Neural crest cell (in vitro differentiated cells): ENCODE results near the gene SLC26A9. TPM values are rescaled to one million over a fixed set of nuclear protein-coding genes. Genes with fewer than 3 reads are reported as not detected.
"Not testable (repeated sequence)": the region's sequence is repeated elsewhere in the genome, so short reads cannot be mapped to it uniquely, and the experiment has no call there.

Experiments
- DNase-seq: peaks from one replicate; pipeline ENCODE4 v3.0.0; 2021; ENCODE audit warnings: low read depth, mixed read lengths, low spot score
- H3K27ac Mint-ChIP-seq: one replicate; pipeline ENCODE4 v1.8.0; 2021; ENCODE audit warnings: mild to moderate bottlenecking, mixed read lengths; ENCODE audit not compliant: unreplicated experiment
- H3K27me3 Mint-ChIP-seq: 2 replicates; pipeline ENCODE4 v1.8.0; 2021; ENCODE audit warnings: low read depth, mild to moderate bottlenecking, mixed read lengths
- H3K36me3 Mint-ChIP-seq: 2 replicates; pipeline ENCODE4 v1.8.0; 2021; ENCODE audit warnings: low read depth, mild to moderate bottlenecking, mixed read lengths
- H3K4me1 Mint-ChIP-seq: 2 replicates; pipeline ENCODE4 v1.8.0; 2021; ENCODE audit warnings: mixed read lengths
- H3K4me3 Mint-ChIP-seq: one replicate; pipeline ENCODE4 v1.8.0; 2021; ENCODE audit warnings: mild to moderate bottlenecking, mixed read lengths
- H3K9me3 Mint-ChIP-seq: 2 replicates; pipeline ENCODE4 v1.8.0; 2021; ENCODE audit warnings: mixed read lengths
- total RNA-seq: library from RNA; stranded (reverse); gene quantifications from 2 replicates; pipeline ENCODE4 v1.2.1, GENCODE V29; 2021
- TF ChIP-seq, protein P1 (sequence below): fragments of 200-600 bp; sonication (generic); conservative IDR thresholded peaks from 2 replicates; pipeline ENCODE4 v1.5.0; 2021; ENCODE audit warnings: antibody characterized with exemption, mild to moderate bottlenecking

Gene SLC26A9
- total RNA-seq, 1 donor from 2014 or later = 0.16 TPM

DNA sequence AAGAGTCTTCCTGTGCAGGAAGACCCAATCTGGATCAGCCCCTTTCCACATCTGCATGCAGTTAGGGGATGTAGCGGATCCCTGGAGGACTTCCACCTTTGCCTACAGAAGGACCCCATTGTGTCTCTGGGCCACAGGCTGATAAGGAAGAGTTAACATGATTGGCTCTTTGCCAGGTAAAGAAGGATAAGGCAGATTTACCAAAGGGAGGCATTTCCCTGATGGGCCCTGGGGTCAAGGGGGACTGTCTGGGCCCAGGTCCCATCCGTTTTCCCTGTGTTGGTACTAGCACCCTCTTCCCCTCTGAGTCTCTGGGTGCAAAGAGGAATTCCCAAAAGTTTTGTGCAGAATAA lies 29.1 kb downstream of the SLC26A9 start:
- no peak overlapping the region for H3K4me3 Mint-ChIP-seq
- TF ChIP-seq, protein P1, sequence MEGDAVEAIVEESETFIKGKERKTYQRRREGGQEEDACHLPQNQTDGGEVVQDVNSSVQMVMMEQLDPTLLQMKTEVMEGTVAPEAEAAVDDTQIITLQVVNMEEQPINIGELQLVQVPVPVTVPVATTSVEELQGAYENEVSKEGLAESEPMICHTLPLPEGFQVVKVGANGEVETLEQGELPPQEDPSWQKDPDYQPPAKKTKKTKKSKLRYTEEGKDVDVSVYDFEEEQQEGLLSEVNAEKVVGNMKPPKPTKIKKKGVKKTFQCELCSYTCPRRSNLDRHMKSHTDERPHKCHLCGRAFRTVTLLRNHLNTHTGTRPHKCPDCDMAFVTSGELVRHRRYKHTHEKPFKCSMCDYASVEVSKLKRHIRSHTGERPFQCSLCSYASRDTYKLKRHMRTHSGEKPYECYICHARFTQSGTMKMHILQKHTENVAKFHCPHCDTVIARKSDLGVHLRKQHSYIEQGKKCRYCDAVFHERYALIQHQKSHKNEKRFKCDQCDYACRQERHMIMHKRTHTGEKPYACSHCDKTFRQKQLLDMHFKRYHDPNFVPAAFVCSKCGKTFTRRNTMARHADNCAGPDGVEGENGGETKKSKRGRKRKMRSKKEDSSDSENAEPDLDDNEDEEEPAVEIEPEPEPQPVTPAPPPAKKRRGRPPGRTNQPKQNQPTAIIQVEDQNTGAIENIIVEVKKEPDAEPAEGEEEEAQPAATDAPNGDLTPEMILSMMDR = no peak

DNA sequence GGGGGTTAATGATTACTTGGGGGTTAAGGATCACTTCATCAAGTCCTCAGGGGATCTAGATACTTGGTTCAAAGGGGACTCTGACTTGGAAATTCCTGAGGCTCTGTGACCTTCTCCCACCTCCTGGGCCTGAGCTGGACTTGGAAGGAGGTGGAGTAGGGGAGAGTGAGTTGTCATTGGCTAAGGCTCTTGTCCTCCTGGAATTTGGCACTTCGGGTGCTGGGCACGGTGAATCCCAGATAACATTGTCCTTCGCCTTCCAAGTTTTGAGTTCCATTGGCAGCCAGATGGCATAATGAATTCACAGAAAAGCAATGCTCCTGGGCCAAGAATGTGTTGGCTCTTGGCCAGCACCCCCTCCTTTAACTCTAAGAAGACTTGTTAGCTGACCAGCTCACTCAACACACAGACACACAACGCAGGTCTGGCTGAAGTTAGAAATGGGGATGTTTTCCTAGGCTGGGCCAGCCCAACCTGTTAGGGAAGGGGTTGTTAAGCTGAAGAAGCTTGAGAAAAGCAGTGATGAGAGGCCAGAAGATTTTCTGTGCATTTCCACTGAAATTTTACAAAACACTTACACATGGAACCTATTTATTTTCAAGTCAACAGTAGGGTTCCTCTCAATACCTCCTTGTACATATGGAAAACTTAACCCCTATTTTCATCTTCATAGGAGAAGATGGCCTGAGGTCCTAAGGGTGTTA lies 29.7 kb downstream of the SLC26A9 start:
- no peak overlapping the region for H3K27ac Mint-ChIP-seq
- DNase-seq = no peak
- no peaks in the 10 kb centered on the region for H3K4me1 Mint-ChIP-seq
- TF ChIP-seq, protein P1 = no peak
- H3K36me3 Mint-ChIP-seq = no peaks in the 10 kb centered on the region
- no peaks in the 10 kb centered on the region for H3K9me3 Mint-ChIP-seq
- no peaks in the 10 kb centered on the region for H3K27me3 Mint-ChIP-seq
- H3K4me3 Mint-ChIP-seq = no peak overlapping the region

More for the DNA sequence above, 29.1 kb downstream of the SLC26A9 start:
- Mint-ChIP-seq H3K36me3 (no peaks in the 10 kb centered on the region), H3K27ac (no peak overlapping the region), H3K27me3 (no peaks in the 10 kb centered on the region), H3K9me3 (no peaks in the 10 kb centered on the region), H3K4me1 (peaks cover 5% of the 10 kb centered on the region)
- no peak for DNase-seq

DNA sequence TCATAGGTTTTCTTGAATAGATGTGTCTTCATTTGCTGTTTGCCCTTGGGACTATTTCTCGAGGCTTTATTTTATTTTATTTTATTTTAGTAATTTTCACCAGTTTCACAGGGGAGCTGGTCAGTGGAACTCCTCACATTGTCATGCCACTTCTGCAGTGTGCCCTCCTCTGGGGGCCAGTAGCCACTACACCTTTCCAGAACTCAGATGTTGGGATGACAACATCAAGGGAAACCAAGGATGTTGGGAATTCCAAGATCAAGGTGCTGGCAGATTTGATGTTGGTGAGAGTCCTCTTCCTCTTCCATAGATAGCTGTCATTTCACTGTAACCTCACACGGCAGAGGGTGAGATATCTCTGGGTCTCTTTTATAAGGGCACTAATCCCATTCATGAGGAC lies 35.5 kb downstream of the SLC26A9 start:
- no peak overlapping the region for H3K4me3 Mint-ChIP-seq
- DNase-seq = no peak
- H3K36me3 Mint-ChIP-seq = peaks cover 5% of the 10 kb centered on the region
- no peaks in the 10 kb centered on the region for H3K27me3 Mint-ChIP-seq
- H3K27ac Mint-ChIP-seq = no peak overlapping the region
- peaks cover 7% of the 10 kb centered on the region for H3K9me3 Mint-ChIP-seq
- H3K4me1 Mint-ChIP-seq = no peaks in the 10 kb centered on the region
- TF ChIP-seq, protein P1 = peak; percentile 56

DNA sequence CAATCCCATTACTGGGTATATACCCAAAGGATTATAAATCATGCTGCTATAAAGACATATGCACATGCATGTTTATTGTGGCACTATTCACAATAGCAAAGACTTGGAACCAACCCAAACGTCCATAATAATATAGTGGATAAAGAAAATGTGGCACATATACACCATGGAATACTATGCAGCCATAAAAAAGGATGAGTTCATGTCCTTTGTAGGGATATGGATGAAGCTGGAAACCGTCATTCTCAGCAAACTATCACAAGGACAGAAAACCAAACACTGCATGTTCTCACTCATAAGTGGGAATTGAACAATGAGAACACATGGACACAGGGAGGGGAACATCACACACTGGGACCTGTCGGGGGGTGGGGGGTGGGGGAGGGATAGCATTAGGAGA lies 38.2 kb downstream of the SLC26A9 start:
- H3K4me1 Mint-ChIP-seq, H3K27ac Mint-ChIP-seq, DNase-seq, H3K4me3 Mint-ChIP-seq, H3K27me3 Mint-ChIP-seq: not testable (repeated sequence)
- peaks cover 22% of the 10 kb centered on the region for H3K9me3 Mint-ChIP-seq
- H3K36me3 Mint-ChIP-seq = peaks cover 23% of the 10 kb centered on the region

DNA sequence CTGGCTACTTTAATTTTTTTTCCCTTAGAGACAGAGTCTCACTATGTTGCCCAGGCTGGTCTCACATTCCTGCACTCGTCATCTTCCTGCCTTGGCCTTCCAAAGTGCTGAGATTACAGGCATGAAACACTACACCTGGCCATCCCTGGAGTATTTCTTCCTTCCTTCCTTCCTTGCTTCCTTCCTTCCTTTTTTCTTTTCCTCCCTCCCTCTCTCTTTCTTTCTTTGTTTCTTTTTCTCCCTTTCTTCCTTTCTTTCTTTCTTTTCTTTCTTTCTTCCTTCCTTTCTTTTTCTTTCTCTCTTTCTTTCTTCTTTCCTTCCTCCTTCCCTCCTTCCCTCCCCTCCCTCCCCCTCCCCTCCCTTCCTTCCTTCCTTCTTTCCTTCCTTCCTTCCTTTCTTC lies 46.9 kb downstream of the SLC26A9 start:
- H3K4me3 Mint-ChIP-seq = no peak overlapping the region
- TF ChIP-seq, protein P1 = no peak
- DNase-seq = no peak
- no peaks in the 10 kb centered on the region for H3K4me1 Mint-ChIP-seq
- H3K36me3 Mint-ChIP-seq = peaks cover 52% of the 10 kb centered on the region
- peaks cover 21% of the 10 kb centered on the region for H3K9me3 Mint-ChIP-seq
- no peak overlapping the region for H3K27ac Mint-ChIP-seq
- H3K27me3 Mint-ChIP-seq = no peaks in the 10 kb centered on the region

DNA sequence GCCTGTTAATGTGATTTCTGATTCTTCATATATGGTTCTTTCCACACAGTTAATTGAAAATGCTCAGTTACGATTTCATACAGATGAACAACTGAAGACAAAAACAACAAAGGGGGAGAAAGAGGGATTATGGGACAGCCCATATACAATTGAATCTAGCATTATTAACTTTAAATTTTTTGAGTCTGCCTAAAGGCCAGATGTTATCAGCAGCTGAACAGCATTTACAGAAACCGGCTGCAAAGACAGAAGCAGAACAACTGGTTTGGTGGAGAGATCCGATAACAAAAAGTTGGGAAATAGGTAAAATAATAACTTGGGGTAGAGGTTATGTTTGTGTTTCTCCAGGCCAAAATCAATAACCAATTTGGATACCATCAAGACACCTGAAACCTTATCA lies 49.1 kb downstream of the SLC26A9 start:
- Mint-ChIP-seq H3K36me3 (peaks cover 44% of the 10 kb centered on the region), H3K9me3 (peaks cover 18% of the 10 kb centered on the region)
- H3K4me3 Mint-ChIP-seq, DNase-seq, H3K4me1 Mint-ChIP-seq, H3K27me3 Mint-ChIP-seq, H3K27ac Mint-ChIP-seq: not testable (repeated sequence)

DNA sequence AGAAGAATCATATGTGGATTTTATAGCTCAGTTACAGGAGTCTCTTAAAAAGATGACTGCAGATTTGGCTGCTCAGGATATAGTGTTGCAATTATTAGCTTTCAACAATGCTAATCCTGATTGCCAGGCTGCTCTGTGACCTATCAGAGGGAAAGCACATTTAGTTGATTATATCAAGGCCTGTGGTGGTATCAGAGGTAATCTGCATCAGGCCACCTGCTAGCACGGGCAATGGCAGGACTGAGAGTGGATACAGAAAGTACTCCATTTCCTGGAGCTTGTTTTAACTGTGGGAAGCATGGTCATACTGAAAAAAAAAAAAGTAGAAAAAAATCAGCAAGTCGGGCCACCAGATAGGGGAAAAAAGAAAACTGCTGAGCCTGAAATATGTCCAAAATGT lies 51.1 kb downstream of the SLC26A9 start:
- H3K4me3 Mint-ChIP-seq, H3K4me1 Mint-ChIP-seq, H3K27ac Mint-ChIP-seq, DNase-seq, H3K27me3 Mint-ChIP-seq: not testable (repeated sequence)
- Mint-ChIP-seq H3K9me3 (peaks cover 11% of the 10 kb centered on the region), H3K36me3 (peaks cover 26% of the 10 kb centered on the region)

DNA sequence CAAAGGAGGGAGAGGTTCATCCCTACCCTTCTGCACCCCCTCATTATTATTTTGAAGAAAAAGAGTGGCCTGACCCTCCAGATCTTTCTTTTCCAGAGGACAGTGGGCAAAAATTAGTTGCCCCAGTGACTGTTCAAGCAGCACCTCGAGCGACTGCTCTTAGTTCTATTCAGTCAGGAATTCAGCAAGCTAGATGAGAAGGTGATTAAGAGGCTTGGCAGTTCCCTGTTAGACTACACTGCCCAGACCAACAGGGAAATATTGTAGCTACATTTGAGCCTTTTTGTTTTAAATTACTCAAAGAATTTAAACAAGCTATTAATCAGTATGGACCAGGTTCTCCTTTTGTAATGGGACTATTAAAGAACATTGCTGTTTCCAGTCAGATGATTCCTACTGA lies 51.8 kb downstream of the SLC26A9 start:
- H3K9me3 Mint-ChIP-seq, H3K4me3 Mint-ChIP-seq, H3K27ac Mint-ChIP-seq, H3K4me1 Mint-ChIP-seq, H3K27me3 Mint-ChIP-seq, DNase-seq: not testable (repeated sequence)
- H3K36me3 Mint-ChIP-seq = peaks cover 25% of the 10 kb centered on the region

DNA sequence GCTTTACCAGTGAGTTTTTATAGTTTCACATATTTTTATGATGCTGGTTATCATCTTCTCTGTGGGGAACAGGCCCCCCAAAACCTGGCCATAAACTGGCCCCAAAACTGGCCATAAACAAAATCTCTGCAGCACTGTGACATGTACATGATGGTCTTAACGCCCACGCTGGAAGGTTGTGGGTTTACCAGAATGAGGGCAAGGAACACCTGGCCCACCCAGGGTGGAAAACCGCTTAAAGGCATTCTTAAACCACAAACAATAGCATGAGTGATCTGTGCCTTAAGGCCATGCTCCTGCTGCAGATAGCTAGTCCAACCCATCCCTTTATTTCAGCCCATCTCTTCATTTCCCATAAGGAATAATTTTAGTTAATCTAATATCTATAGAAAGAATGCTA lies 52.6 kb downstream of the SLC26A9 start:
- not testable (repeated sequence) for H3K27me3 Mint-ChIP-seq, DNase-seq, H3K9me3 Mint-ChIP-seq, H3K4me1 Mint-ChIP-seq, H3K27ac Mint-ChIP-seq, H3K4me3 Mint-ChIP-seq
- peaks cover 19% of the 10 kb centered on the region for H3K36me3 Mint-ChIP-seq

DNA sequence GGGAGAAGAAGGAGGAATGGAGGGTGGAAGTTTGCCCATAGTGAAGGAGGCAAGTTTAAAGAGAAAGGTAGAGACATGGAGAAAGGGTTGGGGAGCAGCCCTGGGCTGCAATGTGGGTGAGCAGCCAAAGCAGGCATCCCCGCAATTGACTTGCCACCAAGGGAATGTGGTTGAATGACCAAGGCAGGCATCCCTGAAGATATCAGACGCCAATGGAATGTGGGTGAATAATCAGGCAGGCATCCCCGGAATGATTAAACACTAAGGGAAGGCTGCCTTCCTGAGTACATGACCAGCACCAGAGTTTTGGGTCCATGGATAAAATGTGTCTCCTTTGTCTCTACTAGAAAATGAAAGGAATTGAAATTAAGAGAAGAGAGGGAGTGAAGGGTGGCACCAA lies 53.5 kb downstream of the SLC26A9 start:
- not testable (repeated sequence) for H3K27me3 Mint-ChIP-seq, H3K9me3 Mint-ChIP-seq, H3K4me1 Mint-ChIP-seq, DNase-seq, H3K4me3 Mint-ChIP-seq, H3K27ac Mint-ChIP-seq
- peaks cover 11% of the 10 kb centered on the region for H3K36me3 Mint-ChIP-seq
